NCI-H2196 (cell line): Measurements from ENCODE around the gene PLCB1.
"Not testable (repeated sequence)": the region's sequence is repeated elsewhere in the genome, so short reads cannot be mapped to it uniquely, and the experiment has no call there.

Source experiments
- DNase-seq: peaks from one replicate; lab custom pipeline; 2025; ENCODE audit not compliant: unreplicated experiment; lab: John Stamatoyannopoulos, UW

PLCB1 gene

GRCh38 chr20:8156235-8157079, 24.4 kb downstream of the PLCB1 start:
- DNase-seq = peak; percentile 26

- DNase-seq = not testable (repeated sequence)
These were observed 27.2 kb downstream of the PLCB1 start for GRCh38 chr20:8159217-8159616.

- DNase-seq = no peak
These were observed 29.4 kb downstream of the PLCB1 start for GRCh38 chr20:8161264-8162071.

DNA sequence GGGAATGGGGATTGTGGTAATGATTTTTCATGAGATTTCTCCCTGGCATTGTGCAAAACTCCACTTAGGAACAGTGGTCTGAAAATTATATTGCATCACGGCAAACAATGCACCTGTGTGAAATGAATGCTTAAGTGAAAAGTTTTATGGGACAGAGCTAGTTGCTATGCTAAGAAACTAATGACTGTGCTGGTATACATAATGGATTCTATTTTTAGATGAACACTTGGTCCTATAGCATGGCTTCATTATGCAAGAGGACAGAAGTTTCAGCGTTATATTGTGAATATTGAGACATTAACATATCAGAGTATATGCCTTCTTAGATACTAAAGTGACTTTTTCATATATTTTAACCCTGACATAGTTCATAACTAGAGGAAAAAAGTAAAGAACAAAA, 30.5 kb downstream of the PLCB1 start:
- DNase-seq = no peak

DNA sequence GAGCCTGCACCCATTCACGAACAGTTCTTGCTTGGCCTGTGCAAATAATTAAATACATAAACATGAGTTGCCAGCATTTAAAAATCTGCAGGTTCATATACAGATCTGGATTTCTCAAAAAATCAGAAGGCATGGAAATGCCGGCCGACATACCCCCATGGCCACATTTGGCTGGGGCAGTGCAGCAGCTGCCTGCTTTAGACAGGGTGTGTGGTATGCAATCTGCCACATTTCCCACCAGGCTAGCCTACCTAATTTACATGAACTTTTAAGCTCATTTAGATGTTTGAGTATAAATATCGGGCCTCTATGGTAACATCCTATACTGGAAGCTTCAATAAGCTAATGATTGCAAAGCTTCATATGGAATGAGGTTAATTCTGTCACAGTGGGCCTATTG, 31.5 kb downstream of the PLCB1 start:
- DNase-seq = no peak

- DNase-seq = no peak
These were observed 34.7 kb downstream of the PLCB1 start for GRCh38 chr20:8166730-8167129.

DNA sequence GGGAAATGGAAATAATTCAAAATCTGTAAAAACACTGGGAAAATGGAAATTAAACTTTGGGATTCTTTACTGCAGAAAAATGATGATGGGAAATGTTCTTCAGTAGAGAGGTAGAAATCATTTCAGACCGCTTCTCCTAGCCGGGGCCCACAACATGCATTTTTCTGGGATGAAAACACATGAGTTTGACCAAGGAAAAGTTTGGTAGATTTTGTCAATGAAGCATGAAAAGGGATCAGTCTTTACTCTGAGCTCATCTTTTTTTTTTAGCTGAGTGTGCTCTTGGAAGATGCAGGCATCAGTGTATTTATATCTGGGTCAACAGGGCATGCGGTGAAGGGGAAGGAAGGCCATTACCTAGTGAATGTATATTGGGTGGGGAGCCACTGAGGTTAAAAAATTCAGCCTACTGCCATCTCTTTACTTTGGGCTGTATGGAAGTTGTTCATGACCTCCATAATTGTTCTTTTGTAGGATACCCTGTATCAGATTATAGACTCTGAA, 36.8 kb downstream of the PLCB1 start:
- DNase-seq = no peak

- DNase-seq = no peak
These were observed 38.9 kb downstream of the PLCB1 start for GRCh38 chr20:8170921-8171320.

DNA sequence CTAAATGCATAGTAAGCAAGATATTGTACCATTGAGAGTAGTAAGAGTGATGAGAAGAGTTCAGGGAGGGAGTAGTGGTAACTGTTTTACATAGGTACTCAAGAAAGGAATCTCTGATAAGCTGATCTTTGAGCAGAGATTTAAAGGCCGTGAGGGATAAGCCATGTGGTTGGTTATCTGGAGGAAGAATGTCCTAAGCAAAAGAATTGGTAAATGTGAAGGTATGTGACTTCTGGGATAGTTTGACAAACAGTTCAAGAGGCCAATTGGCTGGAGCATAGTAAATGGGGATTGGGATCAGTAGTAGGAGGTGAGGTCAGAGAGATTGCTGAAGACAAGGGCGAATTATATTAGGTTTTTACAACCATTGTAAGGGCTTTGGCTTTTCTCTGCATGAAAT, 40.1 kb downstream of the PLCB1 start:
- no peak for DNase-seq

DNA sequence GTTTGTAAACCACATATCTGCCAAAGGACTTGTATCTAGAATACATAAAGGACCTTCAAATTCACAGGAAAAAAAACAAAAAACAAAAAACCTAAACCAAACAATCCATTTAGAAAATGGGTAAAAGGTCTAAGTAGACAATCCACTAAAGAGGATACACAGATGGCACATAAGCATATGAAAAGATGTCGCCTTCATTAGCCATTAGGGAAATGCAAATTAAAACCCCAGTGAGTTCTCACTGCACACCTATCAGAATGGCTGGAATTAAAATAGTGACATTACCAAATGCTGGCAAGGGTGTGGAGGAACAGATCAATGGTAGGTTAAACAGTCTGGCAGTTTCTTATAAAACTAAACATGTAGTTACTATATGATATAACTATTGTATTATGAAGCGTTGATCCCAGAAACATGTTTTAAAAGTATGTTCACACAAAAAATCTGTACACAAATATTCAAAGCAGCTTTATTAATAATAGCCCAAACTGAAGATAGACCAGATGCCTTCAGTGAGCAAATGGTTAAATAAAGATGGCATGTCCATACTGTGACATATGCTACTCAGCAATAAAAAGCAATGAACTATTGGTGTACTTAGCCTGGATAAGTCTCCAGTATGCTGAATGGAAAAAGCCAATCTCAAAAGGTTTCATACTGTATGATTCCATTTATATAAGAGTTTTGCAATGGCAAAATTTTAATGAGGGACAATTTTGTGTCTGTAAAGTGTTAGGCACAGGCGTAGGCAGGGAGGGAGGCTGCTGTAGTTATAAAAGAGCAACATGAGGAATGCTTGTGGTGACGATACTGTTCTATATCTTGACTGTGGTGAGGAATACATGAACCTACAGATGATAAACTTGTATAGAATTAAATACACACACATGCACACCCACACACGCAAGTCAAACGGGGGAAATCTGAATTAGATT, 43.9 kb downstream of the PLCB1 start:
- DNase-seq = no peak

DNA sequence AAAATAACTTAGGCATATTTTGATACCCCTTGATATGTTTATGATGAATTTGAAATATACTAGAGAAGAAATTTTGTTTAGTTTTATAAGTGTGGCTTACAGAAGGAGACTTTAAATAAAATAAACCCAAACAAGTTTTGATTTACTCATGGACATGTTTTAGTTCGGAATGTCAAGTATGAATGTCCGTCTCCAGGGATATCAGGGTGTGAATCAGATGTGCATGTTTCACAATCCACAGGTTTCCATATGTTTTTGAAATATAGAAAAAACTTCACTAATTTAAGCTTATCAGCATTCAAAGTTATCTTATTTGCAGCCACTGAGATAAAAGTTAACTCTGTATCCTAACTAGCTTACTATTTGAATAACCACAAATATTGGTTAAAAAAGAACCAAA, 51.5 kb downstream of the PLCB1 start:
- DNase-seq = no peak

DNA sequence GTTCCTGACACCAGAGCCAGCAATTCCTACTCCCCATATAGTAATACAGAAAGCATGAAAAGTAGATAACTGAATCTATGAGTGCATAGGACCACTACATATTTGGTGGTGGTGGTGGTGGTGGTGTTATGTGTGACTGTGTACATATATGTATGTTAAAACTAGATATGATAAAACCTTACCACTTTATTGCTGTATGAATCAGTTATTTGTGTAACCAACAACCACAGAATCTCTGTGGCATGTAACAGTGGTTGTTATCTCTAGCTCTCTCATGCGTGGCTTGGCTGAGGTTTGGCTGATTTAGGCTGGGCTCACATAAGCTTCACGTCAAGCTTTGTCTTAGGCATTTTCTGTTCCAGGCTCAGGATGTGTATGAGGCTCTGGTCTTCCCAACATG, 55.7 kb downstream of the PLCB1 start:
- no peak for DNase-seq

GRCh38 chr20:8190043-8190880, 58.2 kb downstream of the PLCB1 start:
- no peak for DNase-seq

DNA sequence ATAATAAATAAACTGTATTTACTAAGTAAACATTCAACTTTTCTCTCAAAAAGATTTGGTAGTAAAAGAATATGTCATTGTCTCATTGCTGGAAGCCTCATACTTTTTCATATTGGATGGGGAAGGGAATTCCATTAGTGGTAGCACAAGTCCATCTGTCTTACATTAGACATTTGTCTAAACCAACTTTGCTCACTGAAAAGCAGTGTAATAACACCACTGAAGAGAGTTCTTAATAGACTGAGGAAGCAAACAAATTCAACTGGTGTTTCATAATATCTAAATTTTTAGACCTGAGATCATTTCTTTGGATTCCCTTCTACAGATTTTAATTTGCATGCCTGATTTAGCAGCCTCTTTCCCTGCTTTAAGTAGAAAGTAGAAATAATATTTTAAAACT, 62.7 kb downstream of the PLCB1 start:
- DNase-seq = no peak

- DNase-seq = no peak
These were observed 64.0 kb downstream of the PLCB1 start for GRCh38 chr20:8196096-8196495.

DNA sequence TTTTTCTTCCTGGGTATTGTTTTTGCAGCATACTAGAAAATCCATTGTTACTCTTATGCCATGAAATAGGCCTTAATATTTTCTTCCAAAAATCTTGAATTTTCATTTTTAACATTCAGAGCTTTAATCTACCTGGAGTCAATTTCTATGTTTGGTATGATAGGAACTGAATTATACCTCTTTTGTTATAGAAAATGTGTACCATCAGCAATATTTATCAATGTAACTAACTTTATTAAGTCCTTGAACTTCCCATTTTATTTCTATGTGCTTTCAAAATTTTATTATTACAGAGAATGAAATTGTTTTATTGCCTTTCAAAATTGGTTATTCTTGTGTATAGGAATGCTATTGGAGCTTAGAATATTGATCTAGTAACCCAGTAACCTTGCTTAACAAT, 68.2 kb downstream of the PLCB1 start:
- no peak for DNase-seq

GRCh38 chr20:8203366-8203765, 71.3 kb downstream of the PLCB1 start:
- no peak for DNase-seq

GRCh38 chr20:8205996-8206395, 73.9 kb downstream of the PLCB1 start:
- no peak for DNase-seq

DNA sequence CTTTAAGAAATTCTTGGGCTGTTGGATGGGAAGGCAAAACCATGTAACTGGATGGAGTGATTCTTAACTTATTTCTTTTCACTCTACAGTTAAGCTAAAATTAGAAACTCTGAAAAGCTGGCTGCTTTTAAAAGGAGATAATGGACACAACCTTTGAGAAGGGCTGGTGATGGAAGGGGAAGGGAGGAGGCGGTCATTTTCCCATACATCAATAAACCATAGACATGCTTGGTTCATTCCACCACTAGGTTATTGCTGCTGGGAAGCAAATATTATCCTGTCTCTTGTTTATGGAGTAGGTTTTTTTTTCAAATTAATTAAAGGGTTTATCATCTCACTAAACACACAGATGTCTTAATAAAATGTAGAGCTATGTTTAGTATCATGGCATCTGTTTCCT, 76.2 kb downstream of the PLCB1 start:
- DNase-seq = no peak

GRCh38 chr20:8209061-8209460, 77.0 kb downstream of the PLCB1 start:
- no peak for DNase-seq
